ENCODE measurements around the gene DPP4. TPM values are rescaled to one million over a fixed set of nuclear protein-coding genes. Genes with fewer than 3 reads are reported as not detected.

Gene DPP4
- total RNA-seq, 1 donor, result 22.6 TPM

DNA sequence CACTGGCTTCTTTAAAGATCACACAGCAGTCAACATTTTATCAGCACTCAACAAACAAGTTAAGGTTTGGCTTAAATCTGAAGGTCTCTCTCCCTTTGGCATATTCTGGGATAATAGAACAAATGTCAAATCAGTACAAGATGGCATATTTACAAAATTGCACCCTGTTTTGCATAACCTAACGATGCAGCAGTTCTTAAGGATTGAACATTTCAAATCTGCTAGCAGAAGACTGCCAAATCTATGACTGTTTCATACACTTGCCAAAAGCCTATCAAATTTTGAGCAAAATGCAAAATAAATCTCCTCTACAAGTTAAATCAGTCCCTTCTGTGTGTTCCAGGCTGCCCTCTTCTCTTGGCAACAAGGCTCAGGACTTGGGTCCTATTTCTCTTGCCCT lies 73.6 kb downstream of the DPP4 start:
- Histone ChIP-seq H3K4me3 (ENCODE audit: low read length) (no peak overlapping the region), H3K4me1 (ENCODE audit: insufficient read depth, low read length) (peaks cover 3% of the 10 kb centered on the region)

DNA sequence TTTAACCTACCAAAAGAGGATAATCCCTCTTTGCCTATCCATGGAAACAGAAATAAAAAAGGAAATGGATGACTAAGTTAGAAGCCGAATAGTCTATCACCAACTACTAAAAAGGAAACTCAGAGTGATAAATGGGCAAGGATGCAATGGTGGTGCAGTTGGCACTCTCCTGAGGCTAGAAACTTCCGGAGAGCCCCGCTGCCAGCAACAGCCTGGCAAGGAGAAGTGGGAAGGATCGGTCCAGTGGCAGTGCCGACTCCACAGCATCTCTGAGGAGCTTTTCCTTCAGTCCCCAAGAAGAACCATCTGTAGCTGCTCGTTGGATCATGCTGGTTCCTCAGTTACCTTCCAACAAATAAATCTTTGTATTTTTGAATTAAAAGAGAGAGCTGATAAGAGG lies 74.7 kb downstream of the DPP4 start:
- H3K4me3 ChIP-seq (ENCODE audit: low read length), result no peak overlapping the region
- H3K4me1 ChIP-seq (ENCODE audit: insufficient read depth, low read length), result peaks cover 13% of the 10 kb centered on the region
- H3K9me3 ChIP-seq (ENCODE audit: low read depth, low read length), result no peaks in the 10 kb centered on the region
- no peaks in the 10 kb centered on the region for H3K27me3 ChIP-seq (ENCODE audit: insufficient read depth, low read length)

More for the DNA sequence above, 73.6 kb downstream of the DPP4 start:
- Histone ChIP-seq H3K9me3 (ENCODE audit: low read depth, low read length) (no peaks in the 10 kb centered on the region), H3K27me3 (ENCODE audit: insufficient read depth, low read length) (no peaks in the 10 kb centered on the region)

DNA sequence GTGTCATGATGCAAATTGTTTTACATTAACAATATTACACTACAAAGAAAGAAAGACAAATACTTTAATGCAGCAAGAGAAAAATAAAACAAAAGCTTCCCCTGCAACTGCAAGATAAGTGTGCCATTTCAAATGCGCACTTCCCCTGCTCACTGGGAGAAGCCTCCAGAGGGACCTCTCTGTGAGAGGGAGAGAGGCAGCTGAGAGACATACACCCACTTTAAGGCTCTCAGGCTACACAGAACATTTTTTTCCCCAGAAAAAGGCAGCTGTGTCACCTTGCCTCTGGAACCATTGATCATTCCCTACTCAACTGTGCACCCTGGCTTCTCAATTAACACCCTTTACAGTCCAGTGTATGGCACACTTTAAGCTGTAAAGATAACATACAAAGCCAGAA lies 75.2 kb downstream of the DPP4 start:
- no peaks in the 10 kb centered on the region for H3K27me3 ChIP-seq (ENCODE audit: insufficient read depth, low read length)

DNA sequence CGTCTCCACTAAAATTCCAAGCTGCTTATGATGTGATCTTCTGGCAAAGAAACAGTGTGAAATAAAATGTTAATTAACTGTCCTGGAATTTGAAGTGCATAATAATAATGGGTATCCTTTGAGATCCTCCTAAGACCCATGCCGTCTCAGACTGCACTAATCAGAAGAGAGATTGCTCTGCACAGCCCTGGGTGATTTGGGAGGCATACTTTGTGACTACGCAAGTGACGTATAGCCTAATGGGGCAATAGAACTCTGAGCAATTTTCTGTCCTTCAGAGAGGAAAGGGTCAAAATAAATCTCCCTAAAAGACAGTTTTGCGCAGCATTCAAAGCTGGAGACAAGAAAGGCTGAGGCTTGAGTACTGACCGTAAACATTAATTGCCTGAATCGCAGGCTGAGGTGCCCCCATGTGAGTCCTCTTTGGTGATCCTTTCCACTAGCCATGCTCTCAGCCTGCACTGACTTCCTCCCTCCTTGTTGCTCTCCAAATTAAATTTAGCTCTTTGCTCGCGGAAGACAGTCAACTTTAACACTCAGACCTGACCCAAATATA lies 76.0 kb downstream of the DPP4 start:
- Histone ChIP-seq H3K9me3 (ENCODE audit: low read depth, low read length) (no peaks in the 10 kb centered on the region), H3K4me1 (ENCODE audit: insufficient read depth, low read length) (peaks cover 16% of the 10 kb centered on the region), H3K27me3 (ENCODE audit: insufficient read depth, low read length) (no peaks in the 10 kb centered on the region), H3K4me3 (ENCODE audit: low read length) (no peak overlapping the region)

More for the DNA sequence above, 75.2 kb downstream of the DPP4 start:
- peaks cover 13% of the 10 kb centered on the region for H3K4me1 ChIP-seq (ENCODE audit: insufficient read depth, low read length)
- H3K4me3 ChIP-seq (ENCODE audit: low read length), result no peak overlapping the region
- no peaks in the 10 kb centered on the region for H3K9me3 ChIP-seq (ENCODE audit: low read depth, low read length)

DNA sequence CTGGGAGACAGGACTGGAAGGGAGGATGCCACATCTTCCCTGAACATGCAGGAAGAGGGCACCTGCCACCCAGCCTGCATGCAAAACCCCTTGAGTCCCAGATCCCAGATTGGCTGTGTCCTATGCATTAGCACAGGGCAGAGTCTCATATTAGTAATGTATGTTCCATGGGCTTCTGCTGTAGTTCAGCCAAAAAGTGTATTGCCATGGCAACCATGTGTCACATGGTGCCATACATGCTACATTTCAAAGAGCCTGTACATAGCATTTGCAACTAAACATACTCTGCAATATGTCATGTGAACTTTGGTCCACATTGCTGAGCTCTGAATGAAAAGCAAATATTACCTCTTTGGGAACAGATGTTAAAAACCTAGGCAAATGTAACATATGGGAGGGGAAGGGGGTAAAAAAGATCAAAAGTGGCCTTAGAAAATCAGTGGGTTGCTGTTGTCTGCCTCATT lies 78.4 kb downstream of the DPP4 start:
- H3K9me3 ChIP-seq (ENCODE audit: low read depth, low read length), result no peaks in the 10 kb centered on the region
- no peaks in the 10 kb centered on the region for H3K27me3 ChIP-seq (ENCODE audit: insufficient read depth, low read length)
- peaks cover 19% of the 10 kb centered on the region for H3K4me1 ChIP-seq (ENCODE audit: insufficient read depth, low read length)
- H3K4me3 ChIP-seq (ENCODE audit: low read length), result no peak overlapping the region

DNA sequence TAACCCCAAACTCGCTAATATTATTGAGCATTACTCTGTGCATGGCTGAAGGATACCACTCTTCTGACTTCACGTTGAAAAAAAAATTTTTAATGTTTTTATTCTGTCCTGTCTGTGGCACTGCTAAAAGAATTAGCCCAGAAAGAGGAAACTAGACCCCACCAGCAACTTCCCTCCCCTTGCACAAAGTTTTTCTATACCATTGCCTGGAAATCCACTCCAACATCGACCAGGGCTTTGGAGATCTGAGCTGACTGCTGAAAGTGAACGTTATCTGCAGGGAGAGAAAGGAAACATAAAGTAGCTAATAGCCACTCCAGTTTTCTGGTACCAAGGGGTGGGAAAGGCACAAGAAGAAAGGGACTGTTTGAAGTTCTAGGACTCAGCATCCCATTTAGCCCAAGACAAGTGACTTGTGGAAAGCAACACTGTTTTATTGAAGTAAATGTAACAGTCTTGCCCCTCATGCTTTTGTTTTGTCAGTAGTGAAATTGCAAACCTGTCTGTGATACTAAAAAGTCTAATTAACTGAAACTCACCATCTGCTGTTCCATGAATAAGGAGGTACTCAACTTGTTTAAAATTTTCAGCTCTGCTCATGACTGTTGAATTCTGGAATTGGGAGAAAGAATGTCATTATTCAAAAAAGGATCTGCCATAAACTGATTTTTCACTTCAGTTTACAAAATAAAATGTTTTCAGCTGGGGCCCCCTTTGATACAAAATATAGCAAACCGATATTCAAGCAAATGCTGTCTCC lies 79.1 kb downstream of the DPP4 start:
- H3K4me1 ChIP-seq (ENCODE audit: insufficient read depth, low read length), result peaks cover 19% of the 10 kb centered on the region
- no peak overlapping the region for H3K4me3 ChIP-seq (ENCODE audit: low read length)

DNA sequence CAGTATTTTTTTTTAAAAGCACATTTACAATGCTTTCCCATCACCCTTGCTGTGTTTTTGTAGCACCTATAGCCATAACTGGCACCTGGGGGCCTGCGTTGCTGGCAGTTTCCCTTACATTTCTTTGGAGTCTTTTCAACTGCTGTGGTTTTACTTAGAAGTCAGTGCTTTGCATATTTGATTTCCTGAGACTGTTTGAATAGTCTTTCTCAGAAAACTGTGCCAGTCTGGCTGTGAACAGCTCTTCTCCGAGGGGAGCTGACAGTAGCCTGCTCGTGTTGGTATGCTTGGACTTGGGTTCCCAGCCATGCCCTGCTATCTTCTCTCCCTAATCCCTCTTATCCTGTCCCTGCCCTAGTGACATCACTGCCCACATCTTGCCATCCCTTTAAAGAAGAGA lies 81.5 kb downstream of the DPP4 start:
- Histone ChIP-seq H3K27me3 (ENCODE audit: insufficient read depth, low read length) (no peaks in the 10 kb centered on the region), H3K9me3 (ENCODE audit: low read depth, low read length) (no peaks in the 10 kb centered on the region), H3K4me3 (ENCODE audit: low read length) (no peak overlapping the region), H3K4me1 (ENCODE audit: insufficient read depth, low read length) (peaks cover 19% of the 10 kb centered on the region)

More for the DNA sequence above, 79.1 kb downstream of the DPP4 start:
- no peaks in the 10 kb centered on the region for H3K27me3 ChIP-seq (ENCODE audit: insufficient read depth, low read length)
- H3K9me3 ChIP-seq (ENCODE audit: low read depth, low read length), result no peaks in the 10 kb centered on the region

DNA sequence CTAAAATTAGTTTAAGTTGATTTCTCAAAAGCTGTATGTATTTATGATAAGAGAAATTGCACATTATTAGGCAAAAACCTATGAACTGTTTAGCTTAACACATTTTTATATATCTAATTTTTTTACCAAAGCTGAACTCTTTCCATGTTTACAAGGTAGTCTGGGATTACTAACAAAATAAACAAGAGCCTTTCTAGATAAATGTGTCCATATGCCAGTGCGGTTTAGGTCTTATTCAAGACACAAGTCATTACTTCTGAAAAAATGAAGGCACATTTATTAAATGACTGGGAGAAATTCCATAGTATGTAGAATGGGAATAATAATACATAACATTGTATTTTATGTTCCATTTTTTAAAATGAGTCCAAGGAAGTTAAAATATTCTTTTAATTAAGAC lies 82.0 kb downstream of the DPP4 start:
- no peaks in the 10 kb centered on the region for H3K27me3 ChIP-seq (ENCODE audit: insufficient read depth, low read length)
- no peaks in the 10 kb centered on the region for H3K9me3 ChIP-seq (ENCODE audit: low read depth, low read length)
- peaks cover 19% of the 10 kb centered on the region for H3K4me1 ChIP-seq (ENCODE audit: insufficient read depth, low read length)
- H3K4me3 ChIP-seq (ENCODE audit: low read length), result no peak overlapping the region

DNA sequence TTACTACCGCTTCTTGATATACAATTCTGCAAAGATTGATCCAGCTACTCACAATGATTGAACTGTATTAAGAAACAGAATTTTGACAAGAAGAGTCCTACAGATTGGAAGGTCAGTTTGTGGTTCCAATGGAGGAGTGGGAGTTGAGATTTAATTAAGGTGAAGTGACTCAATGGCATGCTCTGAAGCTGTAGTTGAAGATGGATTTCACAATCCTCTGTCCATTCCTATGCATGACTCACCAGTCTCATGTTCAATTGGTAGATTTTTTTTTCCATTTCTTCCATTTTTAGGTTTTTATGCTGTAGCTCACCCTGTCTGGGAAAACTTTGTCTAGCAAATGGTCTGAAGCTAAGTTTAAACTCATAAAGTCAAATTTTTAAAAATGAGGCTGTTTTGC lies 83.3 kb downstream of the DPP4 start:
- Histone ChIP-seq H3K9me3 (ENCODE audit: low read depth, low read length) (no peaks in the 10 kb centered on the region), H3K4me3 (ENCODE audit: low read length) (no peak overlapping the region), H3K27me3 (ENCODE audit: insufficient read depth, low read length) (no peaks in the 10 kb centered on the region), H3K4me1 (ENCODE audit: insufficient read depth, low read length) (peaks cover 19% of the 10 kb centered on the region)

DNA sequence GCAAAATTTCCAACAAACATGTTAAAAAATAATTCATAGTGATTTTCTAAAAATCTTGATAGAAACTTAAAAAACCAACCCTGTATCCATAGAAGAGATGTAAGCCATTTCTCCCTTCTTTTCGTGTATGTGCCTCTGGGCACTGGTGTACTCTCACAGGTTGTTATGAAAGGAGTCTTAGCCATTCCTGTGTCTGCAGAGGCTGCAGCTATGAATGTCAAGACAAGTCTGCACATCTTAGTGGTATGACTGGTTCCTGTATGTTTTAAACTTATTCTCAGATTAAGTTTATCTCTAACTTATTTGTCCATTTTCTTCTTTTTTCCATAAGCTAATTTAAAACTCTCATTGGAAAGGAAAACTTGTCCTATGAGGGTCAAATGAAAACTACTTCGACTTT lies 84.0 kb downstream of the DPP4 start:
- H3K4me3 ChIP-seq (ENCODE audit: low read length), result no peak overlapping the region
- no peaks in the 10 kb centered on the region for H3K9me3 ChIP-seq (ENCODE audit: low read depth, low read length)
- peaks cover 12% of the 10 kb centered on the region for H3K4me1 ChIP-seq (ENCODE audit: insufficient read depth, low read length)
- H3K27me3 ChIP-seq (ENCODE audit: insufficient read depth, low read length), result no peaks in the 10 kb centered on the region

DNA sequence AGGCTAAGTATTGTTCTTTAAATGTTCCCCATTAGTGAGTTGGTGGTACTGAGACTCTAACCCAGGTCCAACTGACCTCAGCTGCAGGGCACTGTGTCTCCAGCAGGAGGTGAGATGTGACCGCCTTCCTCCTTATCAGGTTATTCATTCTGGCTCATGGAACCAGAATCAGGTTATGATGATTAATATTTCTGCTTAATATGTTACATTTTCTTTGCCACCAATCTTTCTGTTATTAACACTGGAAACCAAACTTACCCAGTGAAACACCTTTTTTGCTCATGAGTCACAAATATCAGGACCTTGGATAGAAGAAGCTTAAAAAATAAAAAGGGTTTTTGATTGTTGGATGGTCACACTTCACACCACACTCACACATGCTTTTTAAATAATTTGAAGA lies 85.4 kb downstream of the DPP4 start:
- no peaks in the 10 kb centered on the region for H3K9me3 ChIP-seq (ENCODE audit: low read depth, low read length)
- no peak overlapping the region for H3K4me3 ChIP-seq (ENCODE audit: low read length)
- H3K4me1 ChIP-seq (ENCODE audit: insufficient read depth, low read length), result peaks cover 7% of the 10 kb centered on the region
- no peaks in the 10 kb centered on the region for H3K27me3 ChIP-seq (ENCODE audit: insufficient read depth, low read length)

DNA sequence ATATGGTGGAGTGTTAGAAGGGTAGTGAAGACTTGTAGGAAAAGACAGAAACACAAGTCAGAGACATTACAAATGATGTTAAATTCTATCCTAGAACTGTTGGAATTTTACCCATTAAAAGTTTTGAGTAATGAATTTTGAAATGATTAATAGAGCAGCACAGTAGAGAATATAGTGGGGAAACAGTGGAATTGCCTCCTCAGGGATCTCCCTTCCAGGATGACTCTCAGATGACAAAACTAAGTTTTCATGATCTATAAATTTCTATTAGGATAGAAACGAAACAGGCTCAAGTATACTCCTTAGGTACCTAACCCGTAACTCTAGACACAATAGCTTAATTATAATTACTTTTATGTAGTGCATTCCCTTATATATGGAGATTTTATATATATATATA lies 86.7 kb downstream of the DPP4 start:
- Histone ChIP-seq H3K4me3 (ENCODE audit: low read length) (no peak overlapping the region), H3K4me1 (ENCODE audit: insufficient read depth, low read length) (no peaks in the 10 kb centered on the region), H3K27me3 (ENCODE audit: insufficient read depth, low read length) (no peaks in the 10 kb centered on the region), H3K9me3 (ENCODE audit: low read depth, low read length) (no peaks in the 10 kb centered on the region)

DNA sequence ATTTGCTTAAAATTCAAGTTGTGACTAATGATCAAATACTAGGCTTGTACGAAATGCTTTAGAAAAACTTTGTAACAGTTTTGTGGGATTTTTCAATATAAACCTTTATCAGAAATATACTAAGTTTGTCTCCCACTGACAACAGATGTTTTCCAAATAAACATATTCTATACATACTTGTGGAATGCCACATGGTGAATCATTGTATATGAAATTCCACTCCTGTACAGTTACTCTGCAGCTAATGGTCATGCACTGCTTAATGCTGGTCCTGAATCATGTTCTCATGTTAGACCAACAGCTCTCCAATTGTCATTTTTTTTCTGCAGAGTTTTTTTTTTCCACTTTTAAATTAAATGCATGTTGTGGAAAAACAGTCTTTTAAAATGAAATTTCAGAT lies 90.1 kb downstream of the DPP4 start:
- Histone ChIP-seq H3K27me3 (ENCODE audit: insufficient read depth, low read length) (no peaks in the 10 kb centered on the region), H3K4me1 (ENCODE audit: insufficient read depth, low read length) (peaks cover 5% of the 10 kb centered on the region), H3K4me3 (ENCODE audit: low read length) (no peak overlapping the region), H3K9me3 (ENCODE audit: low read depth, low read length) (no peaks in the 10 kb centered on the region)

DNA sequence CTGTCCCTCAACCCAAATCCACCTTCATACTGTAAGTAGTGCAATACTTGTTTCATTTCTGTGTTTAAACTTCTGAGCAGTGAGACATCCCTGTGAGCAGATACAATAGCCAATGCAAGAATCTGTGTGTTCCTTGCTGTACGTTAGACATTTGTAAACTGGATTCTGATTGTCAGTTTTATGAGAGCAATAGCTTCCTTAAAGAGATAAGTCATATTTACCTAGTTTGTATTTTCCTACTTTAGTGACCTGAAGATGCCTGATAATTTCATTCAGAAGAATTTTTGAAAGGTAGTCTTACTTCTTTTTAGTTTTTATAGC lies 90.7 kb downstream of the DPP4 start:
- H3K4me3 ChIP-seq (ENCODE audit: low read length), result no peak overlapping the region
- no peaks in the 10 kb centered on the region for H3K9me3 ChIP-seq (ENCODE audit: low read depth, low read length)
- H3K4me1 ChIP-seq (ENCODE audit: insufficient read depth, low read length), result peaks cover 5% of the 10 kb centered on the region
- no peaks in the 10 kb centered on the region for H3K27me3 ChIP-seq (ENCODE audit: insufficient read depth, low read length)

DNA sequence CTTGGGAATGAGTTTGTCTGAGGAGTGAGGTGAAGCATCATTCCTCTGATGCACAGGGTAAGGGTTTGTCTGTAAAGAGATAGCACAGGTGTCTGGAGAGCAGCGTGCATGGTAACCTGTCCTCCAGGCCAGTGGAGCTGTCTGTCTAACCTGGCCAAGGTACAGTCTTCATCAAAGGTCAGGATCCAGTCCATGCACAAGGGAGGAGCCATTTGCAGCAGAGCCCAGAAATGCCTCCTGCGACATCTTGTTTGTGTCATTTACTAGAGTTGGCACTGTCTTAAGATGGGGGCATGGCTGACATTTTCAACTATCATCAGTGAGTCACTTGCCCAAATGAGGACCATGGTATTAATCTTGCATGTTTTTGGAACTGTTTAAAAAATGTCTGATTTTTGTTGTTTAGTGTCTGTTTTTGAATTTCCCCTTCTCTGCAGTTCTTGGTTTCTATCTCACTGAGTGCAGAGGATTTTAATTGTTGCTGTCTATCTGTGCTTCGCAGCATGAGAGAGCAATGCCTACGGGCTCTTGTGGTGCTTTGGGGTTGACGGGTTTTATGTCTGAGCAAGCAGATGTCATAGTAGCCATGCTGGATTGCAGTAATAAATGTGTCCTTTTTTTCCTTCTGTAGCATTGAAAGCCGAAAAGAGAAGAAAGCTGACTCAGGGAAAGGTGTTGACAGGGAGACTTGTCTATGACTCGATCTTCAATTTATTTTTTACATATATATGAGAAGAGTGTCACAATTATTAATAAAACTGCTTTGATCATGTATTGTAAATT lies 91.3 kb downstream of the DPP4 start:
- Histone ChIP-seq H3K27me3 (ENCODE audit: insufficient read depth, low read length) (no peaks in the 10 kb centered on the region), H3K4me1 (ENCODE audit: insufficient read depth, low read length) (peaks cover 5% of the 10 kb centered on the region), H3K9me3 (ENCODE audit: low read depth, low read length) (no peaks in the 10 kb centered on the region), H3K4me3 (ENCODE audit: low read length) (no peak overlapping the region)

Measured in mononuclear cell (primary cell).